Esophagus squamous epithelium (tissue), 4 donors: ENCODE data around the gene ASTL.

Experiments used
- CTCF ChIP-seq, 6 experiments: fragments of 450-650 bp in 4 of 6; fragments of 200-600 bp in 2 of 6; sonication (generic) in 2 of 6; IDR thresholded peaks; one replicate each; pipeline ENCODE4 v1.5.1; 2016 to 2019; ENCODE audit warnings: antibody characterized with exemption in 6 of 6, mild to moderate bottlenecking in 4 of 6, moderate library complexity in 4 of 6
- POLR2A ChIP-seq, 4 donors: fragments of 450-650 bp; IDR thresholded peaks; one replicate each; pipeline ENCODE4 v1.6.1; 2017; ENCODE audit warnings: antibody characterized with exemption in 4 of 4, mild to moderate bottlenecking in 4 of 4, moderate library complexity in 3 of 4

GRCh38 chr2:96105994-96106715 lies 32.1 kb downstream of the ASTL start:
- TF ChIP-seq CTCF (IDR thresholded peaks at IDR 0.05), result no peak
- no peak for TF ChIP-seq POLR2A (IDR thresholded peaks at IDR 0.05)
